Measurements from ENCODE around the gene MYLIP. TPM values are rescaled to one million over a fixed set of nuclear protein-coding genes. Genes with fewer than 3 reads are reported as not detected.

MYLIP gene
- total and polyA plus RNA-seq, 2 donors from 2014 or later, result 27.1 to 52.8 TPM

- intact Hi-C loops (cut with DNase I), result no loop called here
- no peaks in the 10 kb centered on the region for H3K4me1 ChIP-seq (ENCODE audit: control insufficient read depth in 2 of 3, insufficient read depth in 2 of 3, low read depth in 1 of 3, low read length in 3 of 3)
- no peaks in the 10 kb centered on the region for H3K36me3 ChIP-seq (ENCODE audit: control insufficient read depth in 2 of 3, insufficient read depth in 3 of 3, low read length in 3 of 3)
- no peak overlapping the region for H3K9ac ChIP-seq (ENCODE audit: low read length in 3 of 3)
- H3K9me3 ChIP-seq (ENCODE audit: control insufficient read depth in 2 of 3, insufficient read depth in 1 of 3, low read length in 3 of 3), result no peaks in the 10 kb centered on the region
- FAIRE-seq (no peak), DNase-seq (no peak)
- no peaks in the 10 kb centered on the region for H3K27me3 ChIP-seq (ENCODE audit: control insufficient read depth, insufficient read depth, low read length)
- H3K4me3 ChIP-seq (ENCODE audit: low read length in 3 of 3), result no peak overlapping the region
- no peak overlapping the region for H3K27ac ChIP-seq (ENCODE audit: low read depth in 2 of 2, low read length in 2 of 2)
- TF ChIP-seq CTCF (IDR thresholded peaks at IDR 0.05; ENCODE audit: borderline replicate concordance, extremely low read depth, insufficient read depth), result no peak
These were observed 38.0 kb upstream of the MYLIP start for GRCh38 chr6:16090920-16091319.

- no peak overlapping the region for H3K9ac ChIP-seq (ENCODE audit: low read length in 3 of 3)
- no peaks in the 10 kb centered on the region for H3K27me3 ChIP-seq (ENCODE audit: control insufficient read depth, insufficient read depth, low read length)
- FAIRE-seq (no peak), DNase-seq (no peak)
- H3K4me1 ChIP-seq (ENCODE audit: control insufficient read depth in 2 of 3, insufficient read depth in 2 of 3, low read depth in 1 of 3, low read length in 3 of 3), result no peaks in the 10 kb centered on the region
- H3K27ac ChIP-seq (ENCODE audit: low read depth in 2 of 2, low read length in 2 of 2), result no peak overlapping the region
- TF ChIP-seq CTCF (IDR thresholded peaks at IDR 0.05; ENCODE audit: borderline replicate concordance, extremely low read depth, insufficient read depth), result no peak
- no peaks in the 10 kb centered on the region for H3K36me3 ChIP-seq (ENCODE audit: control insufficient read depth in 2 of 3, insufficient read depth in 3 of 3, low read length in 3 of 3)
- H3K9me3 ChIP-seq (ENCODE audit: control insufficient read depth in 2 of 3, insufficient read depth in 1 of 3, low read length in 3 of 3), result no peaks in the 10 kb centered on the region
- H3K4me3 ChIP-seq (ENCODE audit: low read length in 3 of 3), result no peak overlapping the region
- intact Hi-C loops (cut with DNase I), result no loop called here
These were observed 36.7 kb upstream of the MYLIP start for GRCh38 chr6:16092140-16092539.

DNA sequence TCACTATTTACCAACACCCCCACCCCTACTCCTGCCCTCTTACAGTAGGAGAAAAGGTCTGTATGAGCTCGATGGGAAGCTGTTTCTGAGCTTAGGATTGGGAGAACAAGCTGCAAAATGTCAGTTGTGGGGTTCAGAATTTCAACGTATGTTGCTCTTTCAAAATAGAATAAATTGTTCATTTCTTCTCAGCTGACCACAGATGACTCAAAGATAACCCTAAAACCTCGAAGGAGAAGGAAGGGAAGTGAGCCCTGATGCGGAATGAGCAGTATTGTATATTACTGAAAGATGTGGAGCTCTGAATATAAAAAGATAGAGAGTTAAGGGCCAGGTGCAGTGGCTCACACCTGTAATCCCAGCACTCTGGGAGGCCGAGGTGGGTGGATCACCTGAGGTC lies 35.9 kb upstream of the MYLIP start:
- H3K9ac ChIP-seq (ENCODE audit: low read length in 3 of 3), result no peak overlapping the region
- intact Hi-C loops (cut with DNase I), result no loop called here
- no peaks in the 10 kb centered on the region for H3K27me3 ChIP-seq (ENCODE audit: control insufficient read depth, insufficient read depth, low read length)
- H3K36me3 ChIP-seq (ENCODE audit: control insufficient read depth in 2 of 3, insufficient read depth in 3 of 3, low read length in 3 of 3), result no peaks in the 10 kb centered on the region
- H3K27ac ChIP-seq (ENCODE audit: low read depth in 2 of 2, low read length in 2 of 2), result no peak overlapping the region
- no peaks in the 10 kb centered on the region for H3K9me3 ChIP-seq (ENCODE audit: control insufficient read depth in 2 of 3, insufficient read depth in 1 of 3, low read length in 3 of 3)
- FAIRE-seq (no peak), DNase-seq (no peak)
- no peak for TF ChIP-seq CTCF (IDR thresholded peaks at IDR 0.05; ENCODE audit: borderline replicate concordance, extremely low read depth, insufficient read depth)
- no peak overlapping the region for H3K4me3 ChIP-seq (ENCODE audit: low read length in 3 of 3)
- no peaks in the 10 kb centered on the region for H3K4me1 ChIP-seq (ENCODE audit: control insufficient read depth in 2 of 3, insufficient read depth in 2 of 3, low read depth in 1 of 3, low read length in 3 of 3)

DNA sequence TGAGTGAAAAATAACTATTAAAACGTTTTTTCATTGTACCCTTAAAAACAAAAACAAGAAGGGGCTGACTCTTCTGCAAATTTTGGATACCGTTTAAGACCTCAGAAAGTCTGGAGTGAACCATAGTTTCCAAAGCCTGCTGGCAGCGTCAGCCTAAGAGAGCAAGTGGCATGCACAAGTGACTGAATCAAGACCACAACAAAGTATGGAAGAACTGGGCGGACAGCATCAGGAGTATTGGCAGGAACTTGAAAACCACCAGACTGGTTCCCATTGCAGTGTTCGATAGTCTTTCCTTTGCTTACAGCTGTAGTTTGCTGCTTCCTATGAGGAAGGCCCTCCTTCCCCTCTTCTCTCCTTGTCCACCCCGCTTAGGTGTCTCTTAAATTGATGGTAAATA lies 33.7 kb upstream of the MYLIP start:
- Histone ChIP-seq H3K36me3 (ENCODE audit: control insufficient read depth in 2 of 3, insufficient read depth in 3 of 3, low read length in 3 of 3) (no peaks in the 10 kb centered on the region), H3K9ac (ENCODE audit: low read length in 3 of 3) (no peak overlapping the region), H3K27ac (ENCODE audit: low read depth in 2 of 2, low read length in 2 of 2) (no peak overlapping the region), H3K4me3 (ENCODE audit: low read length in 3 of 3) (no peak overlapping the region), H3K4me1 (ENCODE audit: control insufficient read depth in 2 of 3, insufficient read depth in 2 of 3, low read depth in 1 of 3, low read length in 3 of 3) (no peaks in the 10 kb centered on the region), H3K9me3 (ENCODE audit: control insufficient read depth in 2 of 3, insufficient read depth in 1 of 3, low read length in 3 of 3) (no peaks in the 10 kb centered on the region), H3K27me3 (ENCODE audit: control insufficient read depth, insufficient read depth, low read length) (no peaks in the 10 kb centered on the region)
- intact Hi-C loops (cut with DNase I), result no loop called here
- DNase-seq, result no peak
- TF ChIP-seq CTCF (IDR thresholded peaks at IDR 0.05; ENCODE audit: borderline replicate concordance, extremely low read depth, insufficient read depth), result no peak
- FAIRE-seq, result no peak

Data from kidney (tissue), 14 donors.